NCI-H524 (cell line): ENCODE data around the gene RTP2.

Experiments
- DNase-seq, 2 experiments: peaks; one replicate each; lab custom pipeline; 2025; lab: John Stamatoyannopoulos, UW

Gene RTP2

GRCh38 chr3:187738331-187739093, 36.2 kb upstream of the RTP2 start:
- DNase-seq: peak; percentile 94 to 96

GRCh38 chr3:187738071-187738330, 35.6 kb upstream of the RTP2 start:
- no peak for DNase-seq

- DNase-seq: peak in 1 of 2 experiments; percentile 66
These were observed 35.2 kb upstream of the RTP2 start for GRCh38 chr3:187737368-187738070.

- no peak for DNase-seq
These were observed 34.6 kb upstream of the RTP2 start for GRCh38 chr3:187737006-187737367.

- DNase-seq: no peak
These were observed 34.1 kb upstream of the RTP2 start for GRCh38 chr3:187736418-187736871.

- DNase-seq: no peak
These were observed 33.5 kb upstream of the RTP2 start for GRCh38 chr3:187735837-187736236.

- DNase-seq: no peak
These were observed 33.0 kb upstream of the RTP2 start for GRCh38 chr3:187735383-187735782.

- DNase-seq: no peak
These were observed 32.5 kb upstream of the RTP2 start for GRCh38 chr3:187734841-187735240.

GRCh38 chr3:187733371-187733770, 31.0 kb upstream of the RTP2 start:
- no peak for DNase-seq

GRCh38 chr3:187729598-187729997, 27.2 kb upstream of the RTP2 start:
- no peak for DNase-seq

GRCh38 chr3:187728940-187729583, 26.7 kb upstream of the RTP2 start:
- DNase-seq: no peak

GRCh38 chr3:187728248-187728647, 25.9 kb upstream of the RTP2 start:
- no peak for DNase-seq

GRCh38 chr3:187726564-187726963, 24.2 kb upstream of the RTP2 start:
- DNase-seq: no peak

- no peak for DNase-seq
These were observed 23.5 kb upstream of the RTP2 start for GRCh38 chr3:187725653-187726370.

GRCh38 chr3:187725224-187725623, 22.9 kb upstream of the RTP2 start:
- DNase-seq: no peak

GRCh38 chr3:187722206-187722612, 19.9 kb upstream of the RTP2 start:
- DNase-seq: no peak

GRCh38 chr3:187721055-187721454, 18.7 kb upstream of the RTP2 start:
- DNase-seq: no peak

- no peak for DNase-seq
These were observed 17.9 kb upstream of the RTP2 start for GRCh38 chr3:187720337-187720670.

- DNase-seq: no peak
These were observed 17.4 kb upstream of the RTP2 start for GRCh38 chr3:187719628-187720336.

GRCh38 chr3:187718802-187719201, 16.4 kb upstream of the RTP2 start:
- DNase-seq: no peak

GRCh38 chr3:187717572-187717971, 15.2 kb upstream of the RTP2 start:
- DNase-seq: no peak

- peak; percentile 62 to 84 for DNase-seq
These were observed 12.1 kb upstream of the RTP2 start for GRCh38 chr3:187714404-187714979.
